ENCODE measurements around the gene LRRTM4. TPM values are rescaled to one million over a fixed set of nuclear protein-coding genes. Genes with fewer than 3 reads are reported as not detected.

LRRTM4 gene
- total RNA-seq, 2 experiments from 2014 or later = not detected

GRCh38 chr2:77018219-77018618, 504.0 kb downstream of the LRRTM4 start:
- ChIA-PET POLR2A (no interaction called here), CTCF (interaction anchor here (1.1 kb wide), 1 partner anchor 11 kb away, joined by 3 read pairs; no protein-coding TSS in a partner anchor)
- DNase-seq = no peak
- Mint-ChIP-seq H3K4me1 (ENCODE audit: low read depth) (no peaks in the 10 kb centered on the region), H3K27me3 (no peaks in the 10 kb centered on the region), H3K36me3 (no peaks in the 10 kb centered on the region), H3K9me3 (peaks cover 22% of the 10 kb centered on the region), H3K27ac (no peak overlapping the region), H3K4me3 (no peak overlapping the region)
- intact Hi-C loops (cut with micrococcal nuclease) = no loop called here

GRCh38 chr2:77017355-77017745, 504.8 kb downstream of the LRRTM4 start:
- intact Hi-C loops (cut with micrococcal nuclease) = no loop called here
- CTCF ChIA-PET = interaction anchor here (1.1 kb wide), 1 partner anchor 11 kb away, joined by 3 read pairs; no protein-coding TSS in a partner anchor
- Mint-ChIP-seq H3K4me3 (no peak overlapping the region), H3K27ac (no peak overlapping the region), H3K36me3 (no peaks in the 10 kb centered on the region), H3K4me1 (ENCODE audit: low read depth) (no peaks in the 10 kb centered on the region), H3K27me3 (no peaks in the 10 kb centered on the region), H3K9me3 (peaks cover 22% of the 10 kb centered on the region)
- no peak for DNase-seq
- POLR2A ChIA-PET = no interaction called here

GRCh38 chr2:77016443-77017354, 505.5 kb downstream of the LRRTM4 start:
- ChIA-PET POLR2A (no interaction called here), CTCF (no interaction called here)
- Mint-ChIP-seq H3K4me3 (no peak overlapping the region), H3K27ac (no peak overlapping the region), H3K36me3 (no peaks in the 10 kb centered on the region), H3K9me3 (peaks cover 20% of the 10 kb centered on the region), H3K4me1 (ENCODE audit: low read depth) (no peaks in the 10 kb centered on the region), H3K27me3 (no peaks in the 10 kb centered on the region)
- DNase-seq = no peak
- intact Hi-C loops (cut with micrococcal nuclease) = no loop called here

- DNase-seq = no peak
- H3K27me3 Mint-ChIP-seq = no peaks in the 10 kb centered on the region
- ChIA-PET CTCF (no interaction called here), POLR2A (no interaction called here)
- no peak overlapping the region for H3K27ac Mint-ChIP-seq
- peaks cover 14% of the 10 kb centered on the region for H3K9me3 Mint-ChIP-seq
- no peak overlapping the region for H3K4me3 Mint-ChIP-seq
- no peaks in the 10 kb centered on the region for H3K4me1 Mint-ChIP-seq (ENCODE audit: low read depth)
- H3K36me3 Mint-ChIP-seq = no peaks in the 10 kb centered on the region
- intact Hi-C loops (cut with micrococcal nuclease) = no loop called here
These were observed 508.2 kb downstream of the LRRTM4 start for GRCh38 chr2:77013953-77014352.

GRCh38 chr2:77013457-77013856, 508.7 kb downstream of the LRRTM4 start:
- intact Hi-C loops (cut with micrococcal nuclease) = no loop called here

GRCh38 chr2:77009307-77009706, 512.9 kb downstream of the LRRTM4 start:
- Mint-ChIP-seq H3K27ac (no peak overlapping the region), H3K36me3 (no peaks in the 10 kb centered on the region), H3K4me3 (no peak overlapping the region), H3K27me3 (no peaks in the 10 kb centered on the region), H3K4me1 (ENCODE audit: low read depth) (no peaks in the 10 kb centered on the region), H3K9me3 (peaks cover 17% of the 10 kb centered on the region)
- DNase-seq = no peak
- intact Hi-C loops (cut with micrococcal nuclease) = no loop called here
- CTCF ChIA-PET = no interaction called here
- POLR2A ChIA-PET = no interaction called here

More at GRCh38 chr2:77013457-77013856, 508.7 kb downstream of the LRRTM4 start:
- Mint-ChIP-seq H3K36me3 (no peaks in the 10 kb centered on the region), H3K9me3 (peaks cover 14% of the 10 kb centered on the region), H3K4me3 (no peak overlapping the region), H3K27ac (no peak overlapping the region), H3K4me1 (ENCODE audit: low read depth) (no peaks in the 10 kb centered on the region), H3K27me3 (no peaks in the 10 kb centered on the region)
- DNase-seq = no peak
- CTCF ChIA-PET = no interaction called here
- POLR2A ChIA-PET = no interaction called here

GRCh38 chr2:77008853-77009252, 513.3 kb downstream of the LRRTM4 start:
- H3K36me3 Mint-ChIP-seq = no peaks in the 10 kb centered on the region
- POLR2A ChIA-PET = no interaction called here
- CTCF ChIA-PET = no interaction called here
- H3K4me1 Mint-ChIP-seq (ENCODE audit: low read depth) = no peaks in the 10 kb centered on the region
- no peak for DNase-seq
- no peak overlapping the region for H3K4me3 Mint-ChIP-seq
- H3K27ac Mint-ChIP-seq = no peak overlapping the region
- intact Hi-C loops (cut with micrococcal nuclease) = no loop called here
- H3K27me3 Mint-ChIP-seq = no peaks in the 10 kb centered on the region
- peaks cover 15% of the 10 kb centered on the region for H3K9me3 Mint-ChIP-seq

- Mint-ChIP-seq H3K36me3 (no peaks in the 10 kb centered on the region), H3K9me3 (peaks cover 20% of the 10 kb centered on the region), H3K4me3 (no peak overlapping the region), H3K4me1 (ENCODE audit: low read depth) (no peaks in the 10 kb centered on the region), H3K27me3 (no peaks in the 10 kb centered on the region), H3K27ac (no peak overlapping the region)
- POLR2A ChIA-PET = no interaction called here
- CTCF ChIA-PET = no interaction called here
- intact Hi-C loops (cut with micrococcal nuclease) = no loop called here
- DNase-seq = no peak
These were observed 514.5 kb downstream of the LRRTM4 start for GRCh38 chr2:77007686-77008085.

- CTCF ChIA-PET = no interaction called here
These were observed 516.7 kb downstream of the LRRTM4 start for GRCh38 chr2:77005522-77005921.

GRCh38 chr2:77001895-77002294, 520.3 kb downstream of the LRRTM4 start:
- Mint-ChIP-seq H3K36me3 (no peaks in the 10 kb centered on the region), H3K27ac (no peak overlapping the region), H3K9me3 (peaks cover 38% of the 10 kb centered on the region), H3K27me3 (no peaks in the 10 kb centered on the region), H3K4me3 (no peak overlapping the region), H3K4me1 (ENCODE audit: low read depth) (no peaks in the 10 kb centered on the region)
- no peak for DNase-seq
- CTCF ChIA-PET = no interaction called here
- intact Hi-C loops (cut with micrococcal nuclease) = no loop called here
- POLR2A ChIA-PET = no interaction called here

More at GRCh38 chr2:77005522-77005921, 516.7 kb downstream of the LRRTM4 start:
- POLR2A ChIA-PET = no interaction called here
- Mint-ChIP-seq H3K27ac (no peak overlapping the region), H3K4me1 (ENCODE audit: low read depth) (no peaks in the 10 kb centered on the region), H3K9me3 (peaks cover 31% of the 10 kb centered on the region), H3K36me3 (no peaks in the 10 kb centered on the region), H3K4me3 (no peak overlapping the region), H3K27me3 (no peaks in the 10 kb centered on the region)
- DNase-seq = no peak
- intact Hi-C loops (cut with micrococcal nuclease) = no loop called here

GRCh38 chr2:76998704-76999103, 523.5 kb downstream of the LRRTM4 start:
- POLR2A ChIA-PET = no interaction called here

GRCh38 chr2:76998152-76998551, 524.0 kb downstream of the LRRTM4 start:
- intact Hi-C loops (cut with micrococcal nuclease) = no loop called here
- no peaks in the 10 kb centered on the region for H3K4me1 Mint-ChIP-seq (ENCODE audit: low read depth)
- H3K9me3 Mint-ChIP-seq = peaks cover 27% of the 10 kb centered on the region
- ChIA-PET CTCF (no interaction called here), POLR2A (no interaction called here)
- H3K27me3 Mint-ChIP-seq = no peaks in the 10 kb centered on the region
- DNase-seq = no peak
- no peaks in the 10 kb centered on the region for H3K36me3 Mint-ChIP-seq
- H3K27ac Mint-ChIP-seq = no peak overlapping the region
- no peak overlapping the region for H3K4me3 Mint-ChIP-seq

More at GRCh38 chr2:76998704-76999103, 523.5 kb downstream of the LRRTM4 start:
- no peak for DNase-seq
- intact Hi-C loops (cut with micrococcal nuclease) = no loop called here
- Mint-ChIP-seq H3K4me3 (no peak overlapping the region), H3K36me3 (no peaks in the 10 kb centered on the region), H3K27me3 (no peaks in the 10 kb centered on the region), H3K9me3 (peaks cover 29% of the 10 kb centered on the region), H3K27ac (no peak overlapping the region), H3K4me1 (ENCODE audit: low read depth) (no peaks in the 10 kb centered on the region)
- CTCF ChIA-PET = no interaction called here

- Mint-ChIP-seq H3K4me1 (ENCODE audit: low read depth) (no peaks in the 10 kb centered on the region), H3K4me3 (no peak overlapping the region), H3K27me3 (no peaks in the 10 kb centered on the region), H3K9me3 (peaks cover 27% of the 10 kb centered on the region), H3K36me3 (no peaks in the 10 kb centered on the region), H3K27ac (no peak overlapping the region)
- no peak for DNase-seq
- ChIA-PET POLR2A (no interaction called here), CTCF (no interaction called here)
- intact Hi-C loops (cut with micrococcal nuclease) = no loop called here
These were observed 524.9 kb downstream of the LRRTM4 start for GRCh38 chr2:76997296-76997695.

Data from activated CD4-positive, alpha-beta memory T cell treated with anti-CD3 and anti-CD28 coated beads for 36 hours (primary cell).